ENCODE results near the gene RAB26.
A peak's percentile ranks its signal among the peaks of the same experiment; 100 is the strongest.
"Not testable (repeated sequence)": the region's sequence is repeated elsewhere in the genome, so short reads cannot be mapped to it uniquely, and the experiment has no call there.

RAB26 gene

DNA sequence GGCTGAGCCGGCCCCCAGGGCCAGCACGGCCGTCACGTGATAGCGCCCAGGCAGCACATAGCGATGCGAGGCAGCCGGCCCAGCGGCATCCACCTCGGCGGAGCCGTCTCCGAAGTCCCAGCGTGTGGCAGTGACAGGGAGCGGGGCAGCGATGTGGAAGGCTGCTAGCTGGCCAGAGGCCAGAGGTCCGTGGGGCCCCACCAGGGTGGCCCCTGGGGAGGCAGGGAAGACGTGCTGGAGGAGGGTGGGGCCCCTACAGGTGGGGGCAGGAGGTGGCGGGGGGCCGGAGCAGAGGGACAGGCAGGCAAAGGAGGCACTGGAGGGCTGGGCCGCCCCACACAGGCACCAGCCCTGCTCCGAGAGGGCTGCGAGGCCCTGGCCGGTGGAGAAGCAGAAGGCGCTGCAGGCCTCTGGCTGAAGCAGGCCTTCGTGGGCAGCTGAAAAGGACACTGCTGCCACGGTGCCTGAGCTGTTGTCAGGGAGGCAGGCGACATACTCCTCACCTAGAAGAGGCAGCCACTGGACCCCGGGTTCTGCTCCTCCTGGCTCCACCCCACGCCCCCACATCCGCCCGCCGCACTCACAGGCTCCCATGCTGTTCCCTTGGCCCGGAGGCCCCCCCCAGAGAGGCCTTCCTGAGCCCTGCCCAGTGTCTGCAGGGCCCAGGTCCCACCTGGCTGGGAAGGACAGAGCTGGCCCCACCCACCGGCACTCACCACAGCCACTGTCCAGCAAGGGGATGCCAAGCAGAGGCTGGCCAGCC, 30.3 kb upstream of the RAB26 start:
- DNase-seq, result not testable (repeated sequence)

- not testable (repeated sequence) for DNase-seq
Measured at GRCh38 chr16:2121325-2121724, 27.1 kb upstream of the RAB26 start.

DNA sequence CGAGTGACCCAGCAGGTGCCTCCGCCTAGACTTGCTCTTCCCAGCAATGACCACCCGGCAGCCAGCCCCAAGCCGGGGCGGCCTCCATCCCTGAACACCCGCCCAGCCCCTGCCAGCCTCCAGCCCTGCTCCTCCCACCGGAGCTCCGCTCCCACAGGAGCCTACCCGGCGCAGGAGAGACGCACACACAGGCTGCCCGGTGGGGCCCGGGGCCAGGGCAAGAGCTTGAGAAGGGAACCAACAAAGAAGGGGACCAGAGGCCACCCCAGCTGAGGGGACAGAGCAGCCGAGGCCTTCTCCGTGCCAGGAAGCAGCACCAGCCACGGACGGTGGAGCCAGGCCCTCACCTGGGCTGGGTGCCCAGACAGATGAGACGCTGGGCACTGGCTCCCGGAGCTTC, 26.6 kb upstream of the RAB26 start:
- DNase-seq, result no peak

DNA sequence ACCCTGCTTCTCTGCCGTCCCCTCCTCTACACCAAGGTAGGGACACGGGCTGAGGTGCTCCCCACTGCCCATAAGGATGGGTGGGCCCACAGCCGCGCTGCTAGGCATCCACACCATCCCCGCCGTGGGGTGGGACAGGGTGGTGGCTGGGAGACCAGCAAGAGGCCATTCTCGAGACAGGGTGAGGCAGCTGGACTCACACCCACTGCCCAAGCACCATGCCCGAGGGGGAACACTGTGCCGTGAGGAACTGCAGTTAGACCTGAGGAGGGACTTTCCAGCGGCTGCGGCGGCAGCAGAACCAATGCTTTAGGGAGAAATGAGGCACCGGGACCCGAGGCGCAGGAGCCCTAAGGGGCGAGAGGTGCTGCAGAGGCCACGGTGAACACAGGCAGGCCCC, 26.0 kb upstream of the RAB26 start:
- no peak for DNase-seq

DNA sequence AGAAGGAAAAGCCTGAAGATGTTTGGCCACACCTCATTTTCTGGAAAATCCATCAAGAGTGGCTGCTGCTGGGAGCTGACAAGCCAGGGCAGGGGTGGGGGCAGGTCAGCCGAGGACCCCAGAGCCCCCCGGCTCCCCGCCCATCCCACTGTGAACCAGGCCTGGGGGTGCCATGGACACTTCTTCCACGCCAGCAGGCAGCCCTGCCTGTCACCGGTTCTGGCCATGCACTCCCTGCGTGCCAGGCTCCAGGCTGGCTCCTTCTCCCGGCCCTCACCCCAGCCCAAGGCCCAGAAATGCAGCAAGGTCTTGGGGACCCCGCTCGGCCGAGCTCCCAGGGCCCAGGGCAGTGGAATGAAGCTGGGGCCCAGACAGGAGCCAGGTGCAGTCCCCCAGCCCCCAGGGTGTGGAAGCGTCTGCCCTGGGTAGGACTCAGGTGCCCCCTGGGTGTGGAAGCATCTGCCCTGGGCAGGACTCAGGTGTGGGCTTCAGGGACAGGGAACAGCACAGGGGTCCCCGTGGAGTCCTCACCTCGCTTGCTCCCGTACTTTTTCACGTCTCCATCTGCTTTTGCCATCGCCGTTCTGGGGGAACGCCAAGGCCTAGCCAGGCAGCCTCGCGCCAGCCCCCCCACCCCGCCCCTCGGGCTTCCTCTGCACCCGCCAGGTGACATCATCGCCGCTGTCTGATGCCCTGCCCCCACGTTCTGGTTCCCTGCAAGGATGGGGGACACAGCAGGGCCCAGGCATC, 25.3 kb upstream of the RAB26 start:
- not testable (repeated sequence) for DNase-seq

GRCh38 chr16:2123706-2124376, 24.6 kb upstream of the RAB26 start:
- DNase-seq, result not testable (repeated sequence)

GRCh38 chr16:2124377-2124693, 24.1 kb upstream of the RAB26 start:
- DNase-seq, result not testable (repeated sequence)

DNA sequence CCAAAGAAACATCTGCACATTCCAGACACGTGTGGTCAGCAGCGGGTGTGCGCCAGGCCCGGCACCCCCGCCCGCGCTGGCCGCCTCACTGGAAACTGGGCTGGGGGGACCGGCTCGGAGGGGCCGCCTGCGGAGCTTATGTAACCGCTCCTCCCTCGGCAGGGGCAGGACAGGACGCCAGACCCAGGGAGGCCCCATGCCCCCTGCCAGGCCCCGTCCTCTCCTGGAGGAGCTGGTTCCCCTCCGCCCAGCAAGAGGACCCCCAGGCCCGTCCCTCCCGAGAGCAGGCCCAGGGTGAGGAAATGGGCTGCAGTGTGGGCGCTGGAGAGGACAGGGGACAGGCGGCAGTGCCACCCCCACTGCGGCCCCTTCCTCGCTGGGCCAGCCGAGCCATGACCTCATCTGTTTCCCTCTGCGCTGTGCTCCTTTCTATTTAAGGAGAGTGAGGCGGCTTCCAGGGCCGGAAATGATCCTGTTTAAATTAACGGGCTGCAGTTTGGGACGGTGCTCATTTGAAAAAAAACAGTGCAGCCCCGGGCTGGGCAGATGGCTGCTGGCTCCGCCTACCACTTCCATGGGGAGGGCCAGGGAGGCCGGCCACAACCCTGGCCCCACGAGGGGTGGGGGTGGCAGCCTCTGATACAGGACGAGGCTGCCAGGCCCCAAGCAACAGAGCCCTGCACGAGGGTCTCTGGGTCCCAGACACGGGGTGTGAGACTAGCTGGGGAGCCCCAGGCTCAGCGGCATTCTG, 23.6 kb upstream of the RAB26 start:
- DNase-seq, result not testable (repeated sequence)

- DNase-seq, result not testable (repeated sequence)
Measured at GRCh38 chr16:2125609-2126008, 22.8 kb upstream of the RAB26 start.

DNA sequence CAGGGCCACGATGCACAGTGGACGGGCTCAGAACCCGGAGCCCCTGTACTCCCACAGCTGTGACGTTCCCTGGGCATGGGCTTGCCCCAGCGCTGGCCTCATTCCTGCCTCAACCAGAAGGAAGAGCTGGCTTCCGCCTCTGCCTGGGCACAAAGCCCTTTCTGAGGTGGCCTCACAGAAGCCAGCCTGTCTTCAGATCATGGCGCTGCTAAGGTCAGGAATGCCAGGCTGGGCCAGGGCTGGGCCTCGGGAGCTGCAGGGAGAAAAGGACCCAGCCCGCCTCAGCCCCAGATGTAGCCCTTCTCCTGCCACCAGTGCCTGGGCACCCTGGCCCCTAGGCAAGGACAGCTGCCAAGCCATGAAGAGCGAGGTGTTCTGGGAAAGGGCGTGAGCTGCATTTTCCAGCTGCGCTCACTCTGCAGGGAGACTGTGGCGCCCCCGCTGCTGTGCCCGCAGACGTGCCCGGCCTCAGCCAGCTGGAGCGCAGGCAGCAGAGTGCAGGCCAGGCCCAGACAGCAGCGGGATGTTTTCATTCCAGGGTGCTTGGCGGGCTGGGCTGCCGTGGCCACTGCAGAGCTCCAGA, 22.2 kb upstream of the RAB26 start:
- DNase-seq, result not testable (repeated sequence)

DNA sequence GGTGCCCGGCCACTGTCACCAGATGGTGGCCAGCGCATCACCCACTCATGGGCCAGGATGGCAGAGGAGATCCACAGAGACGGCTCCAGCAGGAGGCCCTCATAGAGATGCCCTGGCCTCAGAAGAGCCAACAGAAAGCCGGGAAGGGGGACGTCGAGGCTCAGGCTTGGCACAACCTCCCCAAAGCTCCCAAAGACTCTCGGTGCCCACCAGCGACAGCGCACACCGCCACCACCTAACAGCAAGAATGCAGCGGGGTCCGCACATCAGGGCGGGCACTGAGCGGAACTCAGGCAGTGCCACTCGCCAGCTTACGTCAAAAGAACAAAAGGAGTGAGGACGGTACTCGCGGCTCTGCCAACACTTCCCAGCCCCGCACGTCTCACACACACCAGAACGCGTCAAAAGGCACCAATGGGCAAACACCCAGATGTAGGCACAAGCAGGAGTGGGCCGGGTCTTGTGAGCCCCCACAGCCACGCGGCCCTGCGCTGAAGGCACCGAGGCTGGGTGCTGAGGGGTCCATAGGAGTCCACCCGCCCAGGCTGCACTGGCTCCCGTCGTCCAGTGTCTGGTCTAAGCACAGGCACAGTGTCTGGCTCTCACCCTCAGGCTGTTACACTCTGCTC, 21.4 kb upstream of the RAB26 start:
- not testable (repeated sequence) for DNase-seq

- DNase-seq, result not testable (repeated sequence)
Measured at GRCh38 chr16:2127630-2128280, 20.7 kb upstream of the RAB26 start.

DNA sequence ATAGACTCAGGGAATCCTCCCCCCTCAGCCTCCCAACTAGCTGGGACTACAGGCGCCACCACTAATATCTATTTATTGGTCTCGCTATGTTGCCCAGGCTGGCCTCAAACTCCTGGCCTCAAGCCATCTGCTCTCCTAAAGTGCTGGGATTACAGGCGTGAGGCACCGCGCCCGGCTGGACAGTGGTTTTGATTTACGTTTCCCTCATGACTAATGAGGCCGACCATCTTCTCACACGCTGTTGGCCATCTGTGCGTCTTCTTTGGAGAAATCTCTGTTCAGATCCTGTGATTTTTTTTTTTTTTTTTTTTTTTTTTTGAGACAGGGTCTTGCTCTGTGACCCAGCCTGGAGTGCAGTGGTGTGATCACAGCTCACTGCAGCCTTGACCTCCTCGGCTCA, 19.2 kb upstream of the RAB26 start:
- not testable (repeated sequence) for DNase-seq

GRCh38 chr16:2129890-2130447, 18.5 kb upstream of the RAB26 start:
- not testable (repeated sequence) for DNase-seq

- DNase-seq, result not testable (repeated sequence)
Measured at GRCh38 chr16:2133797-2134196, 14.6 kb upstream of the RAB26 start.

- DNase-seq, result not testable (repeated sequence)
Measured at GRCh38 chr16:2135071-2135470, 13.4 kb upstream of the RAB26 start.

GRCh38 chr16:2135770-2136490, 12.5 kb upstream of the RAB26 start, which contains the start of gene PKD1:
Gene PKD1, minus strand, starts transcription at chr16:2135898. Its CDS starts 209 bp downstream, at chr16:2135689.
- peak; percentile 44 for DNase-seq

GRCh38 chr16:2142942-2143877, 5.2 kb upstream of the RAB26 start:
- DNase-seq, result no peak

DNA sequence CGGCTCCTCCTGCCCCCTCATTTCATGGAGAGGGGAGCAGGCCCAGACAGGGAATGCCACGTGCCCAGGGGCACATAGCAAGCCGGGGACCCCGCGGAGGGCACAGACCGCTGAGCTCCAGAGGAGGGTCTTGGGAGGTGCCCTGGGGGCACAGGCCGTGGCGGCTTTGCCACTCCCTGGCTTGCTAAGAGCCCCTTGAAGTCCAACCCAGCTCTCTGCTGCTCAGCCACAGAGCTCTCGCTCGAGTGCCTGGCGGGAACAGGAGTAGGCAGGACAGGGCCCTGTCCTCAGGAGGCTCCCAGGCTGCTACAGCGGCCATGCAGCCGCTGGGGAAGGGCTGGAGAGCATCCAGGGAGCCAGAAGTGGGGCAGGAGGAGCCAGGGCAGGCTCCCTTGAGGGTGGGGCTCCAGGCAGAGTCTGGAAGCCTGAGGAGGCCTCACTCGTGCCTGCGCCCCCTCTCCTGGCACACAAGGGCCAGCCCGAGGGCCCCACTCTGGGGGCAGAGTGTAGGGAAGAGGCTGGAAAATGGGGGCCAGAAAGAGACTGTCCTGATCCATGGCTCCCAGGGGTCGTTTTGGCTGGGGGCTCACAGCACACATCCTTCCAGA, 4.4 kb upstream of the RAB26 start:
- DNase-seq, result no peak
